Raji (cell line): ENCODE data around the gene RTL10.

Source experiments
- POLR2A ChIP-seq: IDR thresholded peaks from 2 replicates; pipeline ENCODE4 v1.6.1; 2011; ENCODE audit warnings: low read depth, low read length, control low read depth; ENCODE audit not compliant: insufficient read depth

The RTL10 gene

DNA sequence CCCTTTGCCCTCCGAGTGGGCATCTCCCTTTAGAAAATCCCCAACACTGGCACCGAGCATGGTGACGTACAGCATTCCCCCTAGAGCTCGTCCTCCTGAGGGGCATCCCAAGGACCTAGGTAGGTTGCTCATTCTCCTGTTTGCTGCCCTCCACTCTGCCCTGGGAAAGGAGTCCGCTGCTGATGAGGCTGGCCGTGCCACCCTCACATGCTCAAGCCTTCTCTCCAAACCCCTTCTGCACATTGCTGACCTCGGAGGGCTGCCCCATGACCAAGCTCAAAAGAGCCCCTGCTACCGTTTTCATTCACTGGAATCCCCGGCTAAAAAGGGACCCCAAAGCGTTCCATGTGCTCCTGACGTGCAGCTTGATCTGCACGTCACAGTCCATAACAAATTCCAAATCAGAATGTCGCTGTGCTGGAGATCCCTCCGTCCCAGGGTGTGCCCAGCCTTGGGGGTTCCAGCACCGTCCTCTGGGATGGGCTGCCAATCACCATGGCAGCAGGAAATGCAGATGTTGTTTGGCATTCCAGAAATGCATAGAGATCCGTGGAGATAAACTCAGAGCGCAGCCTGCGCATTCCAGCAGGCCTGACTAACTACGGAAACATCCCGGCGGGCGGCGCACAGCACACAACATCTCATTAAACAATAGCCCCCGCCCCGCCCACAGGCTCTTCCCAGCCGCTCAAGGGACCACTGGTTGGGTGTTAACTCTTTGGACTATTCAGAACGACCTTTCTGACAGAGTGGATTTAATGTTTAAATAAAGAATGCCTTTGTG is 26.3 kb upstream of the RTL10 start:
- TF ChIP-seq POLR2A: no peak

DNA sequence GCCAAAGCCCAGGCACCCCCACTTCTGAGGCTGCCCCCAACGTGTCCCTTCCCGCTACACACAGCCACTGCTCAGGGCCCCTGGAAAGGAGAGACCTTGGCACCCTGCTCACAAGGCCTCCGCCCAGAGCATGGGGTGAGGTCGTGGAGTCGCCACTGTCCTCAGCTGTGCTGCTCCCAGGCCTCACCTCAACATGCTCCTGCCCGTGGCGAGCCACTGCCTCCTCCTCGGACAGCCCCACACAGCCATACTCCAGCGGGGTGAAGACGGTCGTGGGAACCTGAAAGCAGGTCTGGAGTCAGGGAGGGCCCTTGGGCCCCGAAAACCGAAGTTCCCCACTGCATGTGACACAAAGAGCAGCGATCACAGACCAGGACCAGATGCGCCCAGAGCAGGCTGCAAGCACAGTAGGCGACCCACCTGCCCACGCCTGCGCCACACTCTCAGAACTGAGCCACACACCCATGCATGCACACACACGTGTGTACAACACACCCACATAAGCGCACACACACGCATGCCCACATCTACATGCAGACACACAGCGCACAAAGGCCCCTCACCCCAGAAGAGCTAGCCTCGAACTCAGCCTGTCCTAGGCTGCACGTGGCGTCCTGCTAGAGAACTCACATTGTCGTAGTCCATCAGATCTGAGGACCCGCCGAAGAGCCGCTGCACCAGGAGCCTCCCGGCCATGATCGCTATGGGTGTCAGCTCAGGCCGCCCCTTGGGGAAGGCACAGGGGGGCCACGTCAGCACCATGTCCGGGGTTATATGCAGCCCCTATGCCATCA is 25.5 kb upstream of the RTL10 start:
- no peak for TF ChIP-seq POLR2A

GRCh38 chr22:19879643-19879991 is 24.9 kb upstream of the RTL10 start:
- no peak for TF ChIP-seq POLR2A

- TF ChIP-seq POLR2A: no peak
Observed at GRCh38 chr22:19879246-19879570, 24.5 kb upstream of the RTL10 start.

GRCh38 chr22:19878461-19879245 is 24.0 kb upstream of the RTL10 start:
- TF ChIP-seq POLR2A: no peak

- TF ChIP-seq POLR2A: no peak
Observed at GRCh38 chr22:19877626-19878339, 23.1 kb upstream of the RTL10 start.

DNA sequence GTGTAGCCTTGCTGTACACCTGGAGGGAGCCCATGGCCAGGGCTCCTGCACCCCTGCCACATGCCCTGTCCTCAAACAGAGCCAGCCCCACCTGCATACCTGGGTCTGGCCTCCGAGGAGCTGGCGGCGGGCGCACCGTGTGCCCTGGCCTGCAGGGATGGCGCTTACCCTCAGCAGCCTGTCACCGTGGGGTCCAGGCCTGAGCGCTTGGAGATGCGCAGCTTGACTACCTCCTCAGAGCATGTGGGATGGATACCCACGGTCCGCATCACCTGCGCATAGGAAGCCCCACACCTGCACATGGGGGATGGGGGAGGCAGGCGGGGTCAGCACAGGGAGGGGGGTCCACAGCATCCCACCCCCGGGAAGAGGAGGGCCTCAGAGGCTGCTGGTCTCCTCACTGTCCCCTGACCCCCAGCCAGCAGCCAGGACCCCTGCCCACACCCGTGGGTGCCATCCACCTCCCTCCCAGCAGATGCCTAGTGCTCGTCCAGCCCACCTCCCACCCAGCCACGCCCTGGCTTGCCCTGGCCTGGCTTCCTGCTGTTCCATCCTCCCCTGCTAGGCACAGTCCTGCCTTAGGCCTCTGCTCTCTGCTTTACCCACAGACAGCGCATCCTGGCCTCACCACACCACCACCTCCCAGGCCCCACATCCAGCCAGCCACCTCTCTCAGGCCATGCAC is 22.4 kb upstream of the RTL10 start:
- TF ChIP-seq POLR2A: no peak

GRCh38 chr22:19876314-19876940 is 21.8 kb upstream of the RTL10 start:
- TF ChIP-seq POLR2A: no peak

- TF ChIP-seq POLR2A: no peak
Observed at GRCh38 chr22:19875531-19876313, 21.0 kb upstream of the RTL10 start.

DNA sequence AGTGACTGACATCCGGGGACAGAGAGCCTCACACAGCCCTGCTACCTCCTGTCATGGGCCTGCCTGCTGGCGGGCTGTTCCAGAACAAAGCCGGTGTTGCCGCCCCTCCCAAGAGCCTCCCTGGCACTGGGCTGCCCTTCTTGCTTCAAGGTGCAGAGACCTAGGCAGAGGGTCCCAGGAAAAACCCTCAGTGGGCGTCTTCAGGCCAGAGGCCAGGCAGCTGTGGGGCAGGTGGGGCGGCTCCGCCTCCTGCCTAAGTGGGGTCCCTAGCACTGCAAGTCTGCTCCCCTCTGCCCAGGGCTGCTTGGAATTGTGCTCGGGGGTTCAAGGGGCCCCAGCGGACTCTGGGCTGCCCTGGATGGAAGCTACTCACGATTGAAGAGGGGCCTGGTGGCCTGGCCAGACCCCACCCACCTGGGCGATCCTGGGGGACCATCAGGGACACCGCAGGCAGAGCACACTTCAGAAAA is 20.4 kb upstream of the RTL10 start:
- no peak for TF ChIP-seq POLR2A

- no peak for TF ChIP-seq POLR2A
Observed at GRCh38 chr22:19874307-19875060, 19.8 kb upstream of the RTL10 start.

- TF ChIP-seq POLR2A: no peak
Observed at GRCh38 chr22:19873960-19874306, 19.3 kb upstream of the RTL10 start.

- TF ChIP-seq POLR2A: no peak
Observed at GRCh38 chr22:19873138-19873959, 18.7 kb upstream of the RTL10 start.
